GM19467 (cell line): ENCODE data around the gene ZSCAN22.
"Not testable (repeated sequence)": the region's sequence is repeated elsewhere in the genome, so short reads cannot be mapped to it uniquely, and the experiment has no call there.

Experiments used
- ATAC-seq: cut with Tn5 transposase; IDR thresholded peaks from one replicate; pipeline ENCODE4 v1.9.1; 2021; ENCODE audit warnings: mild to moderate bottlenecking, moderate library complexity; ENCODE audit not compliant: unreplicated experiment

Gene ZSCAN22

DNA sequence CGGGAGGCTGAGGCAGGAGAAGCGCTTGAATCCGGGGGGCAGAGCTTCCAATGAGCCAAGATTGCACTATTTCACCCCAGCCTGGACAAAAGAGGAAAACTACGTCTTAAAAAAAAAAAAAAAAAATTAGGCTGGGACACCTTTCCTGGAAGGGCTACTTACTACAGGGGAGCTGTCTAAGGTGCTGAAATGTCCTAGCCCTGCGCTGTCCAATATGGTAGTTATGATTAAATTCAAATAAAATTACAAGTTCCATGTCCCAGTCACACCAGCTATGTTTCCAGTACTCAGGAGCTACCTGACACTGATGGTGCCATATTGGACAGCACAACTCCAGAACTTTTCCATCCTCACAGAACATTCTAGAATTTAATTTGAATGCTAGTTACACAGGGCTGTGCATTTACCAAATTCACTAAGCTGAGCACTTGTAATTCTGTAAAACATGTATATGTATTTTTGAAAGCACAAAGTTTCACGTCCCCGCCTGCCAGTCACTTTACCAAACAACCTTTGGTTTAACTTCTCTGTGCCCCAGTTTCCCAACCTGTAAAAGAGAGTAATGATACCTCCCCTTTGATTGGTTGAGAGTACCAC, 9.2 kb upstream of the ZSCAN22 start:
- no peak for ATAC-seq

- ATAC-seq: no peak
These were observed 8.5 kb upstream of the ZSCAN22 start for GRCh38 chr19:58318297-58318696.

DNA sequence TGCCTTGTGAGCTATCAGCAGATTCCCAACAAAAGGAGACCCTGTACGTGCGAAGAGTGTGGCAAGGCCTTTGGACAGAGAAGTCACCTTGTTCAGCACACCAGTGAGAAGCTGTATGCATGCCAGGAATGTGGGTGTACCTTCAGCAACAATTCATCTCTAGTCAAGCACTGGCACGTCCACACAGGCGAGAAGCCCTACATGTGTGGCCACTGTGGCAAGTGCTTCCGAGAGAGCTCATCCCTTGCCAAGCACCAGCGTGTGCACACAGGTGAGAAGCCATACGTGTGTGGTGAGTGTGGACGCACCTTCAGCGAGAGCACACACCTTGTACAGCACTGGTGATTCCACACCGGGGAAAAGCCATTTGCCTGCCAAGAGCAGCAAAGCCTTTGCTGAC, 7.6 kb upstream of the ZSCAN22 start:
- no peak for ATAC-seq

GRCh38 chr19:58325311-58326022, 1.3 kb upstream of the ZSCAN22 start:
- ATAC-seq: no peak

- no peak for ATAC-seq
These were observed 287 bp upstream of the ZSCAN22 start for GRCh38 chr19:58326501-58326913.

GRCh38 chr19:58328999-58329398, 2.2 kb downstream of the ZSCAN22 start:
- no peak for ATAC-seq

GRCh38 chr19:58330458-58330857, 3.7 kb downstream of the ZSCAN22 start:
- no peak for ATAC-seq

DNA sequence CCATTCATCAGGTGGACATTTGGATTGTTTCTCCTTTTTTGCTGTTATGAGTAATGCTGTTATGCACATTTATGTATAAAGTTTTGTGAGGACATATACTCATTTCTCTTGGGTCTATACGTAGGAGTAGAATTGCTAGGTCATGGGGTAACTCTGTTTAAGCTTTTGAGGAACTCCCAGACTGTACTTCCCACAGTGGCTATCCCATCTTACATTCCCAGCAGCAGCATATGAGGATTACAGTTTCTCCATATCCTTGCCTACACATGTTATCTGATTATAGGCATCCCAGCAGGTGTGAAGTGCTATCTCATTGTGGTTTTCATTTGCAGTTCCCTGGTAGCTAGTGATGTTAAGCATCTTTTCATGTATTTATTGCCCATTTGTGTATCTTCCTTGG, 5.9 kb downstream of the ZSCAN22 start:
- ATAC-seq: no peak

- no peak for ATAC-seq
These were observed 8.0 kb downstream of the ZSCAN22 start for GRCh38 chr19:58334691-58335249.

DNA sequence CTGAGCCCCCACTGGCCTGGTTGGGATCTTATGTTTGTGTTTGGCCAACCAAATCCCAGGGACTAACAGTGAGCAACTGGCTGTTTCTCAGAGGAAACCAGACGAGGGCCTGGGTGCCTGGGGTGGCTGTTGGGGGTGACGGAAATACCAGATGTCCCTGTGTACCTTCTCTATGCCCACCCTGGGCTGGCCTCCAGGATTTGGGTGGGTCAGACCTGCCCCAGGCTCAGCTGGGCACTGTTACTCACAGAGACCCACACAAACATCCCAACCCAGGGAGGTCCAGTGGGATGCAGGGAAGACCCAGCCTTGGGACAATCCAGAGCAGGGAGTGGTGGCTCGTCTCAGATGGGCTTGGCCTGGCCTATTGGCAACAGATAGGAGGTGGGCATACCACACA, 8.8 kb downstream of the ZSCAN22 start:
- no peak for ATAC-seq

- no peak for ATAC-seq
These were observed 9.4 kb downstream of the ZSCAN22 start for GRCh38 chr19:58336216-58336615.

DNA sequence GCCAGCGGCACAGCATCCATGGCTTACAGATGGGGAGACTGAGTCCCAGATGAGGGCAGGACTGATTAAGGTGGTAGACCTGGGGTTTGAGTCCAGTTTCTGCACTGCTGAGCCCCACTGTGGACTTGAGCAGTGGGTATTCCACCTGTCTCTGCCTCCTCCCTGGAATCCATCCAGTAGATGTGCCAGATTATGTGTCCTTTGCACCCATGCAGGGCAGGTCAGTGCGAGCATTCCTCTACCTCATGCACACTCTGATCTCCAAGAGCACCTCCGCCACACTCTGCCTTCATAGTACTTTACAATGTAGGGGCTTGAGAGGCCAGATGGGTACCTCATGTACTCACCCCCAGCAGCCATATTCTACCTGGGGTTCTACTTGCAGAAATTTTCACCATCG, 10.0 kb downstream of the ZSCAN22 start:
- no peak for ATAC-seq

- no peak for ATAC-seq
These were observed 11.5 kb downstream of the ZSCAN22 start for GRCh38 chr19:58338336-58338735.

DNA sequence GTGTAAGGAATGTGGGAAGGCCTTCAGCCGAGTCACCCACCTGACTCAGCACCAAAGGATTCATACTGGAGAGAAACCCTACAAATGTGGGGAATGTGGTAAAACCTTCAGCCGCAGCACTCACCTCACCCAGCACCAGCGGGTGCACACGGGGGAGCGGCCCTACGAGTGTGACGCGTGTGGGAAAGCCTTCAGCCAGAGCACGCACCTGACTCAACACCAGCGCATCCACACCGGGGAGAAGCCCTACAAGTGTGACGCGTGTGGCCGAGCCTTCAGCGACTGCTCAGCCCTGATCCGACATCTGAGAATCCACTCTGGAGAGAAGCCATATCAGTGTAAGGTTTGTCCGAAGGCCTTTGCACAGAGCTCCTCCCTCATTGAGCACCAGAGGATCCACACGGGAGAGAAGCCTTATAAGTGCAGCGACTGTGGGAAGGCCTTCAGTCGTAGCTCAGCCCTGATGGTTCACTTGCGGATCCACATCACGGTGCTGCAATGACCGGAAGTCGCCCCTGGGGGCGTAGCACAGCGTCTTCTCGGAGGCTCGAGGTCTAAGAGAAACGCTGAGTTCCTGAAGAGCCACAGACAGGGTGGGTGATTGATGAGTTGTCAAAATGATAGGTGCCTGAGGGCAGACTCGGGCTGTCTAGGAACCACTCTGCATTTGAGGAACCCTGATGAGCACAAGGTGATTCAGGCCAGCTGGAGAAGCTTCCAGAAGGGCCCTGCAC, 12.2 kb downstream of the ZSCAN22 start:
- ATAC-seq: no peak

DNA sequence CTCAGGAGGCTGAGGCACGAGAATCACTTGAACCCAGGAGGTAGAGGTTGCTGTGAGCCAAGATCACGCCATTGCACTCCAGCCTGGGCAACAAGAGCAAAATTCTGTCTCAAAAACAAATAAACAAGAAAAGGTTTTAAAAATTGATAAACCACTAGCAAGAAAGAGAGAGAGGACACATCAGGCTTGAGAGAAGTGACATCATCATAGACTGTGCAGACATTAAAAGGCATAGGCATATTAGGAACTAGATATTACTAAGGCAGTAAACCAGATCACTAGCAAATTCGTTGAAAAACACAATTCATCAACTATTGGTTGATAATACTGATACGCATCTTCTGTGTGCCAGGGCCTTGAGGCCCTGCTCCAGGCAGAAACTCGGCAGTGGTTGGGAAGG, 18.8 kb downstream of the ZSCAN22 start:
- ATAC-seq: no peak

DNA sequence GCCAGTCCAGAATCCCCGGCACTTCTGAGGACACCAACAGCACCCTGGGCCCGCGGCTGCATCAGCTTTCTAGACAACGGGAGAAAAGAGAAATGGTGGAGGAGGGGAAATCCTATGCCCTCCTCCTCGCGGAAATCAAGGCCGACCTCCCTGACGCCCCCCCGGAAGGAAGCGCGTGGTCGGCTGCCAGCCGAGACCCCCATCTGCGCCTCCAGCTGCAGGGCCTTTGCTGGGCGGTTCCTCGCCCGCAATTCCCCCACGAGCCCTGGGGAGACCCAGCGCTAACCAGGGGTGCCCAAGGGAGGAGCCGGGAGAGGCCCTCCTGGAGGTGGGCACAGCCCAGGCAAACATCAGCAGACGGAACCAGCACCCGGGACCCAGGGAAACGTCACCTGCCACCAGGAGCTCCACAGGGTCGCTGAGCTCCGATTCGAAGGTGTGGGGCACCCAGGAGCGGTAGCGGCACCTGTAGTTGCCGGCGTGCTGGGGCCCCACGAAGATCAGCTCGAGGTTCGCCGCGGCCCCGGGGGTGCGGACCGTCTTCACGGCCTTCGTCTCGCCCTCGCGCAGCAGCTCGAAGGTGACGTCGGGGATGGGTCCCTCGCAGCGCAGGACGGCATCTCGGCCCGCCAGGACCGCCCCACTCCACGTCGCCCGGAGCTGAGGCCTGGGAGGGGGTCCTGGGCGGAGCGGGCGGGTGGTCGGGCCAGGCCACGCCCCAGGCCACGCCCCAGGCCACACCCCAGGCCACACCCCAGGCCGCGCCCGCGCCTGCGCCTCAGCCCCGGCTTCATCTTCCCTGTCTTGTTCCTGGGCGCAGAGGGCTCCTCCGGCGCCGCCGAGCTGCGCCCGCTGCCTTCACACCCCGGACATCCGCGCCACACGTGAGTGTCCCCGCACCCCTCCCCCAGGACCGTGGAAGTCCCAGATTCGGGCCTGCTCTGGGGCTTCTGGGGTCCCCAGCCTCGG, 20.5 kb downstream of the ZSCAN22 start:
- peak; percentile 85 for ATAC-seq

DNA sequence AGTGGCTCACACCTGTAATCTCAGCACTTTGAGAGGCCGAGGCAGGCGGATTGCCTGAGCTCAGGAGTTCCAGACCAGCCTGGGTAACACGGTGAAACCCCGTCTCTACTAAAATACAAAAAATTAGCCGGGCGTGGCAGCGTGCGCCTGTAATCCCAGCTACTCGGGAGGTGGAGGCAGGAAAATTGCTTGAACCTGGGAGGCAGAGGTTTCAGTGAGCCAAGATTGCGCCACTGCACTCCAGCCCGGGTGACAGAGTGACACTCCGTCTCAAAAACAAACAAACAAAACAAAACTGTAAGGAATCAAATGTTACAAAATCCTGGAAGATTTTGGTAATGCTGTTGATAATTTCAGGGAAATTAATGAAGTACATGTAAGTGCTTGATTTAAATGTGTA, 21.3 kb downstream of the ZSCAN22 start:
- not testable (repeated sequence) for ATAC-seq

- ATAC-seq: no peak
These were observed 22.8 kb downstream of the ZSCAN22 start for GRCh38 chr19:58349590-58349989.

DNA sequence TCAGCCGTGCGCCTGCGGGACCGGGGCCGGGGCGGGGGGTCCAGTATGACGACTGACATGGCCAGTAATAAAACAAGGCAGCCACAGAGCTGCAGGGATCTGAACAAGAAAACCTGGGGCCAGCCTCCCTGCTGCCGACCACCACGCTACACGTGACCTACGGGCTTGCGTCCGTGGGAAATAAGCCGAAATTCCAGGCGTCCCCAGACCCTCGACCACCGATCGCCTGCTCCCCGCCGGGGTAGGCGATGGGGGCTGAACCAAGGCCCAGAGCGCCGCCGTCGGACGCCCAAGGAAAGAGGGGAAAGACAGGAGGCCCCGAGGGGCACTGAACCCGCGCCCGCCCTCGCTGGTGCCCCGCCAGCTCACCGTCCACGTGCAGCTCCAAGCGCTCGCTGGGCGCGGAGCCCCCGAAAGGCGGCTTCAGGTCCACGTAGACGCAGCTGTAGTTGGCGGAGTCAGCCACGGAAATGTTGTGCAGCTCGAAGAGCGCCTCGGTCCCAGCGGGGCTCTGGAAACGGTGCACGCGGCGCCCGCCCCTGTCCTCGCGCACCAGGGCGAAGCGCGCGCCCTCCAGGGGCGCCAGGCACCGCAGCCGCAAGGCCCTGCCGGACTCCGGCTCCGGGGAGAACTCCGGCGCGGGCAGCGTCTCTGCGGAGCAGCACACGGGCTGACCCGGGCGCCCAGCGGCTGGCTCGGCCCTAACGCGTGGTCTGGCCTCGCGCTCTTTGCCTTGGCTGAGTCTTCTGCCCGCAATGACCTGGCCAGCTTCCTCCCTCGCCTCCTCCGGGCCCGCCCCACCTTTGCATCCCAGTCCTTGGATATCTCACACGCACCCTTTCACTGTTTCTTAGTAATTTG, 23.4 kb downstream of the ZSCAN22 start:
- no peak for ATAC-seq
